22Rv1 (cell line): ENCODE results near the gene MUSK.
A peak's percentile ranks its signal among the peaks of the same experiment; 100 is the strongest.

ENCODE experiments used
- H3K27ac ChIP-seq: fragments of 450-650 bp; 2 replicates; pipeline ENCODE4 v1.5.1; 2017
- ZFX ChIP-seq: fragments of 450-650 bp; IDR thresholded peaks from 2 replicates; pipeline ENCODE4 v1.6.1; 2017; ENCODE audit warnings: antibody characterized with exemption, borderline replicate concordance
- TF ChIP-seq, protein P1 (sequence below): fragments of 450-650 bp; IDR thresholded peaks from 2 replicates; pipeline ENCODE4 v1.5.1; 2017; ENCODE audit warnings: mild to moderate bottlenecking

Gene MUSK

DNA sequence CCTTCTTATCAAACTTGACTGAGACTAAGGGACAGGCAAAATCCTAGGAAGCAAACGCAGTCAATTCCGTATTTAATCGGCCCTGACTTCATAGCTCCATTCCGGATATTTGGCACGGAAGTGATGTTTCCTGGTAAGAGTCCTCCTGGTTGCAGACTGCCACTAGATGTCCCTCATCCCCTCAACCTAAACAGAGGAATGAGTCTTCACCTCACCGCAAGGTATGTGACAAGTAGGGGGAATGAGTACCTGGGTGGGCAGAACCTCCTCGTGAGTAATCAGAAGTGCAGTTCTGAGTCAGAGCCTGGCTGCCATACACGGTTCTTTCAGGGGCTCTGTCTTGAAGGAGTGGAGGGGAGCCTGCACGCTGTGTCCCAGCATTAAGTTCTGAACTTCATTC is 173.6 kb downstream of the MUSK start:
- TF ChIP-seq ZFX: no peak
- TF ChIP-seq, protein P1, sequence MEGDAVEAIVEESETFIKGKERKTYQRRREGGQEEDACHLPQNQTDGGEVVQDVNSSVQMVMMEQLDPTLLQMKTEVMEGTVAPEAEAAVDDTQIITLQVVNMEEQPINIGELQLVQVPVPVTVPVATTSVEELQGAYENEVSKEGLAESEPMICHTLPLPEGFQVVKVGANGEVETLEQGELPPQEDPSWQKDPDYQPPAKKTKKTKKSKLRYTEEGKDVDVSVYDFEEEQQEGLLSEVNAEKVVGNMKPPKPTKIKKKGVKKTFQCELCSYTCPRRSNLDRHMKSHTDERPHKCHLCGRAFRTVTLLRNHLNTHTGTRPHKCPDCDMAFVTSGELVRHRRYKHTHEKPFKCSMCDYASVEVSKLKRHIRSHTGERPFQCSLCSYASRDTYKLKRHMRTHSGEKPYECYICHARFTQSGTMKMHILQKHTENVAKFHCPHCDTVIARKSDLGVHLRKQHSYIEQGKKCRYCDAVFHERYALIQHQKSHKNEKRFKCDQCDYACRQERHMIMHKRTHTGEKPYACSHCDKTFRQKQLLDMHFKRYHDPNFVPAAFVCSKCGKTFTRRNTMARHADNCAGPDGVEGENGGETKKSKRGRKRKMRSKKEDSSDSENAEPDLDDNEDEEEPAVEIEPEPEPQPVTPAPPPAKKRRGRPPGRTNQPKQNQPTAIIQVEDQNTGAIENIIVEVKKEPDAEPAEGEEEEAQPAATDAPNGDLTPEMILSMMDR: no peak; the same call in 1 of the 2 replicates
- no peak overlapping the region for H3K27ac ChIP-seq

DNA sequence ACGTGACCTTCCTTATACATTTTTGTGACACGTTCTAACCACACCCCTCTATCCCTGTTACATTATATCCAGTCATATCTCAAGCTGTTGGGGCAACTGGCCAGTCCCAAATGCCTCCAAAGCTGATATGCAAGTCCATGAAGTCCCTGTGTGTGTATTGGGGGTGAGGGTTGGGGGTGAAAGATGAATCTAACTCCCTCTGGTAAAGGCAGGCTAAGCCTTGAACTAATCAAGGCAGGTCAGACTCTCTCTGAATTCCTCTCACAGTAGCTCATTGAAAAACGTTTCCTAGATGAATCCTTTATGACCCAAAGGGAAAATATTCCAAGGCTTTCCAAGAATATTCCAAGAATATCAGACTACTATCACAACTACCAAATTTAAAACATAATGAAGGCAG is 174.4 kb downstream of the MUSK start:
- TF ChIP-seq ZFX: no peak
- TF ChIP-seq, protein P1: no peak
- no peak overlapping the region for H3K27ac ChIP-seq

DNA sequence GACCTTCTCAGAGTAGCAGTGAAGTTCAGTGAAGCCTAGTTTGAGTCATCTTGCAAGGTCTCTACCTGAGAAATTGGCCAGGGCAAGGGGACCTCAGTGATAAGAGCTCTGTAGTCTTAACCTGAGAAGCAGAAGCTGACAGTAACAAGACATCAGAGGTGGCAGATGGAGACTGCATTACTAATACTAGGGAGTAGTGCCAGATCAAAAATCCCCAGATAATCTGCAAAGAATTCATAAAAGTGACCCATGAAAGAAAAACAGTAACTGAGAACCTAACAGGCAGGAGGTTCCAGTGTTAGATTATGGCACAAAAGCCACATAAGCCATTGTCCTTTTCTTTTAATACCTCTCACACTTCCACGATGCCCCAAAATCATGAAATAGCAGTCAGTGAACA is 175.5 kb downstream of the MUSK start:
- TF ChIP-seq, protein P1: no peak
- no peak for TF ChIP-seq ZFX

DNA sequence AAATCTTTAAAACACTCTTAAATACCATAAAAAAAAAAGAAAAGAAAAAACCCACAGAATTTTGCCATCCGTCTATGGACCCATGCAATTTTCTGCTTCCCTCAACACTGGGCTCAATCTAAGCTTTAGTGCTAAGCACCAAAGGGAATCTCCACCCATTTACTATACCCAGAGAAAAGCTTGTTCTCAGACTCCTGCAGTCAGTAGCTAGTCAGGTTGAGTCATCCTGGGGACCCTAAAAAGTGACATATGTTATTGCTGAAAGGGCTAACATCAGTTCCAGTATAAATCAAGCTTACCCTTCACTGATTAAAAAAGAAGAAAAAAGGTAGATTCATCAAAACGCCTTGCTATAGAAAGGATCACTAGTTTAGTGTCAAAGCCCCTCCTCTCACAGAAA is 177.6 kb downstream of the MUSK start:
- H3K27ac ChIP-seq: no peak overlapping the region
- TF ChIP-seq ZFX: no peak
- TF ChIP-seq, protein P1: no peak

More for the DNA sequence above, 175.5 kb downstream of the MUSK start:
- H3K27ac ChIP-seq: no peak overlapping the region

DNA sequence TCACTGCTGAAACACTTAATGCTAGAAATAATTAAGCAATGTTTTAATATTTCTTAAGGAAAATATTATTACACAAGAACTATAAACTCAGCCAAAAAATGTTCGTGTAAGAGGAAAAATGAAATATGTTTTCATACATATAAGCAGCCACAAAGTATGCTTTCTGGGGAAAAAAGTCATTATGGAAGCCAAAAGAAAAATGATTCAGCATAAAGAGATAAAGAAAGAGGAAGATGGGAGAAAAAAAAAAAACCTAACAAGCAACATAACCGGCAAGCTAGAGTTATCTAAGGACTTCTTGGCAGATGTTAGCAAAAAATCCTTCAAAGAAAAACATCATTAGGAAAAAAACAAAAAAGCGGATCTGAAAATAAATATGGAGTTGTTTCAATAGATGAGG is 179.1 kb downstream of the MUSK start:
- no peak overlapping the region for H3K27ac ChIP-seq
- no peak for TF ChIP-seq ZFX
- TF ChIP-seq, protein P1: no peak

DNA sequence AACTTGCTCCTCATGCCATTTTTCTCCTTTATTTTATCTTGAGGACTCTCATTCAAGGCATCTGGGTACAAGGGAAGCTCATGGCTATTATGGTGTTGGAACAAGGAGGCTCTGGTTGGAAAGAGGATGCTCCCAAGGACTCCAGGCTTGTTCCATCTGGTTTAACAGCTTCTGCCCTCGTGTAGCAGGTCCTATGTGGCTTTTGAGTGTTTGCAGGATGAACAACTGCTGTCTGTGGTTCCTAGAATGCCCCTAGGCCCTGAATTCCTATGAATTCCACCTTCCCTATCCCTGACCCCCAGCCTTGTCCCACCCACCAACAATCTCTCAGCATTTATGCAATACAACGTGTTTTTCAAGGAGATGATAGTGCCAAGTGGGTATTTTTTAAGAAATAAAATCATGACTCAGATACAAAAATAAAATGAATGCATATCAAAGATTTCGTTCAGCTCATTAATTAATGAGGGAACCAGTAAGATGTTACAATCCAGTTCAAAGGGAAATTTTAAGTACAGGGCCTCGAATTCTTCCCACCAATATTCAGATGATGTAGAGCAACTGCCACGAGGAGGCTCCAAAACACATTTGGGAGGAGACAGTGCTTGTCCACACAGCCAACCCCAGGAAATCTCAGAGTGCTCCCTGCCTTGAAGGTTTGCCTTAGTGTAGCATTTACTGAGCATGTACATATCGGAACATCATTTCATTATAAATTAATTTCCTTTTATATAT is 182.0 kb downstream of the MUSK start:
- no peak overlapping the region for H3K27ac ChIP-seq
- TF ChIP-seq, protein P1: peak; percentile 21; the same call in 1 of the 2 replicates
- TF ChIP-seq ZFX: no peak
